ENCODE results near the gene GPC2.
A peak's percentile ranks its signal among the peaks of the same experiment; 100 is the strongest.

Gene GPC2

GRCh38 chr7:100169147-100169850, 7.9 kb downstream of the GPC2 start:
- DNase-seq (ENCODE audit: low spot score) = peak; percentile 40
- in situ Hi-C loops (cut with MboI; ENCODE audit: low pct_unique_long_range_greater_than_20kb, low sequenced_read_pairs, unreplicated experiment) = no loop called here
- no peak for TF ChIP-seq CTCF (IDR thresholded peaks at IDR 0.05; ENCODE audit: extremely low read depth, insufficient read depth, missing control alignments)

DNA sequence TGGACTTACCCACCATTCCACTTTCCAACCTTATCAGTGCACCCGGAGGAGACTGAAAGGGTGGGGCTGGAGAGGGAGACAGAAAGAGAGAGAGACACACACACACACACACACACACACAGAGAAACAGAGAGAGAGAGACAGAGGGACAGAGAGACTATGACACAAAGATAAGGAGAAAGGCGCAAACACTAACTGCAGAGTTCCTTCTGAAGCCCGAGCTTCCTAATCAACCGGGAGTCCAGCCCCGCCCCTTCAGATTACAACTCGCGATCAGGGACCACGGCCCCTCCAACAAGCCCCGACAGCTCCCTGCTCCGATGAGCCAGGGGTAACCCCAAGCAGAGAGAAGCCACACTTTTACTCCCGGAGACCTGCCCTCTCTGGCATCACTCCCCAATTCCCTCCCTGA, 9.3 kb downstream of the GPC2 start:
- TF ChIP-seq CTCF (IDR thresholded peaks at IDR 0.05; ENCODE audit: extremely low read depth, insufficient read depth, missing control alignments) = no peak
- in situ Hi-C loops (cut with MboI; ENCODE audit: low pct_unique_long_range_greater_than_20kb, low sequenced_read_pairs, unreplicated experiment) = no loop called here
- peak; percentile 27 for DNase-seq (ENCODE audit: low spot score)

DNA sequence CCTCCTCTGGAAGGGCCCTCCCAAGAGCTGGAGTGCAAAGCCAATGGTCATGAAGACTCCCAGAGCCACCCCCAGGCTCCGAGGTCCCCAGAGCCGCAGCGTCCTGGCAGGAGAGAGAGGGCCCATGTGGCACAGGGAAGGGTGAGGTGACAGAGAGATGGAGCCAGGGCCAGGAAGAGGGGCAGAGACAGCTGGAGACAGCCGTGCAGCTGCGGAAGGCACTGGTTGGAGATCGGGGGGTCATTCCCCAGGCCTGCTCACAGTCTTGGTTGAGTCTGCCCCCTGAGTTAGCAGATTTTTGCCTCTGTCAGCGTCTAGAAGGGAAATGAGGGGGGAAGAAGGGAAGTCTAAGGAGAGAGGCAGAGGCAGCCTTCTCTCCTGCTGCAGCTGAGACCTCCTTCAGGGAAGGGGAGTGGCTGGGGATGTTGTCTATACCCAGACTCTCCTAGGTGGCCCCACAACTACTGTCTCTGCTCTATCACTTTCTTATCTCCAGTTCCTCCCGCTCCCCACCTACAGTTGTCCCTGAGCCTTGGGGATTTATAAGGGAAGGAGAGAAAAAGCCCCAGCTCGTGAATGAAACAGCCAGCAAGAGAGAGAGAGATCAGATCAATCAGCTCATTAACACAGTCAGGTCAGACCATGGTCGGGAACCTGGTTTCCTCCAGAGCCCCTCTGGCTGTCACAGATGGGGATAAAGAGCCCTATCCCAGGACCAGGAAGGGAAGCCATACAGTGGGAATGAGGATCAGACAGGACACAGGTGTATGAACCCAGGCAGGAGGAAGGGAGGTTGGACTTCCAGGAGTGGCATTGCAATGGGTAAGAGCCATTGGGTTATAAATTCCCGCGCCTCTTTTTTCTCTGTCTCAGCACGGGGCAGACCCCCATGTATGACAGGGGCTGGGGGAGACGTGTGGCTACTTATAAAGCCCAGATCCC, 9.9 kb downstream of the GPC2 start:
- TF ChIP-seq CTCF (IDR thresholded peaks at IDR 0.05; ENCODE audit: extremely low read depth, insufficient read depth, missing control alignments) = no peak
- in situ Hi-C loops (cut with MboI; ENCODE audit: low pct_unique_long_range_greater_than_20kb, low sequenced_read_pairs, unreplicated experiment) = no loop called here
- DNase-seq (ENCODE audit: low spot score) = peak; percentile 34

GRCh38 chr7:100166317-100166940, 10.8 kb downstream of the GPC2 start:
- in situ Hi-C loops (cut with MboI; ENCODE audit: low pct_unique_long_range_greater_than_20kb, low sequenced_read_pairs, unreplicated experiment) = no loop called here
- peak; percentile 12 for DNase-seq (ENCODE audit: low spot score)
- TF ChIP-seq CTCF (IDR thresholded peaks at IDR 0.05; ENCODE audit: extremely low read depth, insufficient read depth, missing control alignments) = no peak

DNA sequence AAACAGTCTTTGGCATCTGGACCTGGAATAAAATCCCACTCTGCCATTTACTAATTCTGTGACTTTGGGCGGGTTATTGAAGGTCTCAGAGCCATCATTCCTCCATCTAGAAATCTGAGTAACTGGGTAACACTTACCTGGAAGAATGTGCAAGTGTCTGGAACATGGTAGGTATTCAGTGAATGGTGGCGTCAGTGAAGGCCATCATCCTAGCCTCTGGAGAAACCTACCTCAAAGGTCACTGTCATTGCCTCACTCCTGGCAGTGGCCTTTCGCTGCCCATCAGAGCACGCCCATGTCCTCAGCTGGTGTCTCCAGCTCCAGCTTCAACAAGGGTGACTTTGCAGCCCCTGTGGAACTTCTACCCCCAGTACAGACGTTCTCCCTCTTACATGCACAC, 13.3 kb downstream of the GPC2 start:
- DNase-seq (ENCODE audit: low spot score) = no peak
- in situ Hi-C loops (cut with MboI; ENCODE audit: low pct_unique_long_range_greater_than_20kb, low sequenced_read_pairs, unreplicated experiment) = no loop called here
- TF ChIP-seq CTCF (IDR thresholded peaks at IDR 0.05; ENCODE audit: extremely low read depth, insufficient read depth, missing control alignments) = no peak

- no peak for TF ChIP-seq CTCF (IDR thresholded peaks at IDR 0.05; ENCODE audit: extremely low read depth, insufficient read depth, missing control alignments)
- no peak for DNase-seq (ENCODE audit: low spot score)
- in situ Hi-C loops (cut with MboI; ENCODE audit: low pct_unique_long_range_greater_than_20kb, low sequenced_read_pairs, unreplicated experiment) = no loop called here
Measured at GRCh38 chr7:100163006-100163531, 14.1 kb downstream of the GPC2 start.

Data from GM13977 (cell line).